Suprapubic skin (tissue), 3 donors: ENCODE results near the gene CTXND1.

Experiments used
- EP300 ChIP-seq: sonication (generic); formaldehyde crosslinking; IDR thresholded peaks from one replicate; pipeline ENCODE4 v1.6.1; 2017; ENCODE audit warnings: antibody characterized with exemption
- TF ChIP-seq, protein P1 (sequence below), 2 donors: fragments of 200-600 bp in 1 of 2; fragments of 450-650 bp in 1 of 2; sonication (generic) in 1 of 2; IDR thresholded peaks; one replicate each; pipeline ENCODE4 v1.5.1; 2016 to 2019; ENCODE audit warnings: antibody characterized with exemption in 2 of 2, mild to moderate bottlenecking in 1 of 2, moderate library complexity in 1 of 2

GRCh38 chr15:80201256-80202015, 50.6 kb downstream of the CTXND1 start:
- no peak for TF ChIP-seq EP300
- TF ChIP-seq, protein P1, sequence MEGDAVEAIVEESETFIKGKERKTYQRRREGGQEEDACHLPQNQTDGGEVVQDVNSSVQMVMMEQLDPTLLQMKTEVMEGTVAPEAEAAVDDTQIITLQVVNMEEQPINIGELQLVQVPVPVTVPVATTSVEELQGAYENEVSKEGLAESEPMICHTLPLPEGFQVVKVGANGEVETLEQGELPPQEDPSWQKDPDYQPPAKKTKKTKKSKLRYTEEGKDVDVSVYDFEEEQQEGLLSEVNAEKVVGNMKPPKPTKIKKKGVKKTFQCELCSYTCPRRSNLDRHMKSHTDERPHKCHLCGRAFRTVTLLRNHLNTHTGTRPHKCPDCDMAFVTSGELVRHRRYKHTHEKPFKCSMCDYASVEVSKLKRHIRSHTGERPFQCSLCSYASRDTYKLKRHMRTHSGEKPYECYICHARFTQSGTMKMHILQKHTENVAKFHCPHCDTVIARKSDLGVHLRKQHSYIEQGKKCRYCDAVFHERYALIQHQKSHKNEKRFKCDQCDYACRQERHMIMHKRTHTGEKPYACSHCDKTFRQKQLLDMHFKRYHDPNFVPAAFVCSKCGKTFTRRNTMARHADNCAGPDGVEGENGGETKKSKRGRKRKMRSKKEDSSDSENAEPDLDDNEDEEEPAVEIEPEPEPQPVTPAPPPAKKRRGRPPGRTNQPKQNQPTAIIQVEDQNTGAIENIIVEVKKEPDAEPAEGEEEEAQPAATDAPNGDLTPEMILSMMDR (IDR thresholded peaks at IDR 0.05), result no peak
